HepG2 (cell line): ENCODE measurements around the gene NELFCD. TPM values are rescaled to one million over a fixed set of nuclear protein-coding genes. Genes with fewer than 3 reads are reported as not detected.
A peak's percentile ranks its signal among the peaks of the same experiment; 100 is the strongest.

Experiments
- ADNP ChIP-seq: sonication (generic); formaldehyde crosslinking; IDR thresholded peaks from 2 replicates; pipeline ENCODE4 v1.4.0; 2020; ENCODE audit warnings: missing genetic modification reagents
- ETV5 ChIP-seq: IDR thresholded peaks from 2 replicates; pipeline ENCODE4 v1.6.1; 2018; ENCODE audit warnings: missing biosample characterization, missing genetic modification reagents, inconsistent platforms, borderline replicate concordance
- HDAC6 ChIP-seq: fragments of 200-600 bp; sonication (generic); IDR thresholded peaks from 2 replicates; pipeline ENCODE4 v1.7.0; 2017; ENCODE audit warnings: mild to moderate bottlenecking, antibody characterized with exemption, low read length, low read depth
- IRX3 ChIP-seq: sonication (generic); formaldehyde crosslinking; IDR thresholded peaks from 2 replicates; pipeline ENCODE4 v1.8.1; 2023; ENCODE audit warnings: mild to moderate bottlenecking, low read depth, missing genetic modification reagents, borderline replicate concordance
- JARID2 ChIP-seq: sonication (generic); formaldehyde crosslinking; IDR thresholded peaks from 2 replicates; pipeline ENCODE4 v1.8.1; 2023; ENCODE audit warnings: missing genetic modification reagents, inconsistent platforms; ENCODE audit not compliant: insufficient replicate concordance
- KDM5B ChIP-seq: sonication (generic); formaldehyde crosslinking; IDR thresholded peaks from 2 replicates; pipeline ENCODE4 v1.4.0; 2020; ENCODE audit warnings: missing genetic modification reagents, mild to moderate bottlenecking, borderline replicate concordance
- MAFG ChIP-seq: sonication (generic); formaldehyde crosslinking; IDR thresholded peaks from 2 replicates; pipeline ENCODE4 v1.5.1; 2020; ENCODE audit warnings: mild to moderate bottlenecking, missing genetic modification reagents
- MED1 ChIP-seq: sonication (generic); formaldehyde crosslinking; IDR thresholded peaks from 2 replicates; pipeline ENCODE4 v1.4.0; 2020; ENCODE audit warnings: missing genetic modification reagents
- NCOA2 ChIP-seq: sonication (generic); formaldehyde crosslinking; IDR thresholded peaks from 2 replicates; pipeline ENCODE4 v1.8.0; 2022; ENCODE audit warnings: inconsistent platforms
- RELA ChIP-seq: sonication (generic); formaldehyde crosslinking; IDR thresholded peaks from 2 replicates; pipeline ENCODE4 v1.4.0; 2020; ENCODE audit warnings: missing genetic modification reagents
- SAP130 ChIP-seq: IDR thresholded peaks from 2 replicates; pipeline ENCODE4 v1.6.1; 2016; ENCODE audit warnings: low read depth
- SIX4 ChIP-seq: sonication (generic); formaldehyde crosslinking; IDR thresholded peaks from 2 replicates; pipeline ENCODE4 v1.4.0; 2020; ENCODE audit warnings: missing genetic modification reagents
- TBP ChIP-seq: sonication (generic); formaldehyde crosslinking; IDR thresholded peaks from 2 replicates; pipeline ENCODE4 v1.5.0; 2020; ENCODE audit warnings: missing genetic modification reagents
- YY1 ChIP-seq: IDR thresholded peaks from 2 replicates; pipeline ENCODE4 v1.6.1; 2011; ENCODE audit warnings: low read length, low read depth, moderate library complexity, mild to moderate bottlenecking; ENCODE audit not compliant: insufficient read depth, insufficient replicate concordance
- ZBTB3 ChIP-seq: sonication (generic); formaldehyde crosslinking; IDR thresholded peaks from 2 replicates; pipeline ENCODE4 v1.4.0; 2020; ENCODE audit warnings: low read depth, mild to moderate bottlenecking, moderate library complexity, missing genetic modification reagents, borderline replicate concordance
- ZC3H13 ChIP-seq: sonication (generic); formaldehyde crosslinking; IDR thresholded peaks from 2 replicates; pipeline ENCODE4 v1.8.1; 2023; ENCODE audit warnings: mild to moderate bottlenecking, missing genetic modification reagents, moderate library complexity
- ZFP41 ChIP-seq: sonication (generic); formaldehyde crosslinking; IDR thresholded peaks from 2 replicates; pipeline ENCODE4 v1.4.0; 2020; ENCODE audit warnings: mild to moderate bottlenecking, missing genetic modification reagents, borderline replicate concordance
- ZFX ChIP-seq: sonication (generic); formaldehyde crosslinking; IDR thresholded peaks from 2 replicates; pipeline ENCODE4 v1.4.0; 2020; ENCODE audit warnings: mild to moderate bottlenecking, low read depth, missing genetic modification reagents, moderate library complexity
- ZNF235 ChIP-seq: sonication (generic); formaldehyde crosslinking; IDR thresholded peaks from 2 replicates; pipeline ENCODE4 v1.8.1; 2023; ENCODE audit warnings: mild to moderate bottlenecking, missing genetic modification reagents, borderline replicate concordance
- ZNF773 ChIP-seq: sonication (generic); formaldehyde crosslinking; IDR thresholded peaks from 2 replicates; pipeline ENCODE4 v1.4.0; 2020; ENCODE audit warnings: missing genetic modification reagents, borderline replicate concordance
- ZNF891 ChIP-seq: sonication (generic); formaldehyde crosslinking; IDR thresholded peaks from 2 replicates; pipeline ENCODE4 v1.5.0; 2020; ENCODE audit warnings: mild to moderate bottlenecking, missing genetic modification reagents
- polyA plus RNA-seq, 8 experiments: library from polyadenylated mRNA; depleted of rRNA in 3 of 8; stranded (reverse) in 7 of 8; unstranded in 1 of 8; fragments of >200 nt; fragmentation: Illumina TruSeq in 4 of 8; extraction: Trizol in 4 of 8; gene quantifications; 2 replicates each; pipeline versions ENCODE4 v1.2.1 to v1.2.3, GENCODE V29; 2011 to 2016; ENCODE audit warnings: low read depth in 4 of 8, missing spikeins in 1 of 8, mixed read lengths in 1 of 8; ENCODE audit not compliant: insufficient read depth in 1 of 8
- total RNA-seq, 5 experiments: library from RNA; depleted of rRNA; stranded (reverse); fragments of >200 nt; fragmentation: Illumina TruSeq; extraction: Trizol; gene quantifications; 2 replicates each; pipeline ENCODE4 v1.2.3, GENCODE V29; 2016; ENCODE audit warnings: low read depth in 1 of 5
- TF ChIP-seq, protein P1 (sequence below): sonication (generic); formaldehyde crosslinking; IDR thresholded peaks from 2 replicates; pipeline ENCODE4 v1.5.0; 2020; ENCODE audit warnings: missing genetic modification reagents
- TF ChIP-seq, protein P2 (sequence below): sonication (generic); formaldehyde crosslinking; conservative IDR thresholded peaks from 2 replicates; pipeline ENCODE4 v1.4.0; 2020; ENCODE audit warnings: missing genetic modification reagents
- TF ChIP-seq, protein P3 (sequence below): IDR thresholded peaks from 2 replicates; pipeline ENCODE4 v1.6.1; 2016; ENCODE audit warnings: missing compliant biosample characterization, missing genetic modification reagents, borderline replicate concordance
- TF ChIP-seq, protein P4 (sequence below): sonication (generic); formaldehyde crosslinking; IDR thresholded peaks from 2 replicates; pipeline ENCODE4 v1.8.0; 2022; ENCODE audit warnings: mild to moderate bottlenecking, missing genetic modification reagents

Gene NELFCD
- total and polyA plus RNA-seq, 2 of the 13 experiments (the other 11 are each of a cell fraction or from before 2014, with no cell fraction given), result 159 to 203 TPM

DNA sequence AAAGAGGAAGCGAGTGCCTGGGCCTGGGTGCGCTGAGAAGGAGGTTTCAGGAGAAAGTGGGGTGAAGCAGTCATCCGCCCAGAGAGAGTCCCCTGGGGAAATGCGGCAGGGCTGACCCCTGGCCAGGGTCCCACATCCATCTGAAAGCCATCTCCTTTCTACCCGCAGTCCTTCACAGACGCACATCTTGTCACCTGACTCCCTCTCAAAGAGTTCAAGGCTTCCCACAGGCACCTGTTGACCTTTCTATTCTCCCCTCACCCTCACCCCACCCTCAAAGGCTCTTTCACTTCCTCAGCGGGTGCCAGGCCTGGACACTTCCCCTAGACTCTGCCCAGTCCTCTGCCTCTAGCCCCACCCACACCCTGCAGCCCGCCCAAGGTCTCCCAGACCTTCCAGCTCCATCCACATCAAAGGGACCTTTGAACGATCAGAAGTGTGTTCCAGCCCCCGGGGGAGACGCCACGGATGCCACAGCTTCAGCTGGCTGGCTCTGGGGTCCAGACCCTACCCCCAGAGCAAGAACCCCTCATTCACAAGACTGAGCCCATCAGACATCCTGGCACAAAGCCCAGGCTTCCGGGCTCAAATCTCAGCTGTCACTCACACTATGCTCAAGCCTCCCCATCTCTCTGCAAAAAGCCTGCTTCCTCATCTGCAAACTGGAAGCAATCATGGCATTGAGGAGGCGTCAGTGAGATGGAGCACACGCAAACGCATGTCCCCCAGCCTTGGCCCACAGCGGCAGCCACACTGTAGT is 23.9 kb downstream of the NELFCD start (continued):
- TF ChIP-seq ADNP (CRISPR knock-in tag), result no peak
- TF ChIP-seq ZNF773 (CRISPR knock-in tag), result no peak
- TF ChIP-seq, protein P1, sequence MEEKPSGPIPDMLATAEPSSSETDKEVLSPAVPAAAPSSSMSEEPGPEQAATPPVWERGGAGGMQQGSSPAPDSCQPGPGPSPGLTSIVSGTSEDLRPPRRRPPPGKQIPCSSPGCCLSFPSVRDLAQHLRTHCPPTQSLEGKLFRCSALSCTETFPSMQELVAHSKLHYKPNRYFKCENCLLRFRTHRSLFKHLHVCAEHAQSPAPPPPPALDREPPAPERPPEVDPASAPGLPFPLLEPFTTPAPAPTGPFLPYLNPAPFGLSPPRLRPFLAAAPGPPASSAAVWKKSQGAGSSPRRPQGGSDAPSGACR (CRISPR knock-in tag), result no peak
- TF ChIP-seq RELA (CRISPR knock-in tag), result peak; percentile 85; the same call in 1 of the 2 replicates
- no peak; the same call in 1 of the 2 replicates for TF ChIP-seq ZFX
- no peak for TF ChIP-seq HDAC6
- no peak for TF ChIP-seq SIX4 (CRISPR knock-in tag)
- peak; percentile 52; the same call in 1 of the 2 replicates for TF ChIP-seq ETV5 (CRISPR knock-in tag)
- TF ChIP-seq, protein P2, sequence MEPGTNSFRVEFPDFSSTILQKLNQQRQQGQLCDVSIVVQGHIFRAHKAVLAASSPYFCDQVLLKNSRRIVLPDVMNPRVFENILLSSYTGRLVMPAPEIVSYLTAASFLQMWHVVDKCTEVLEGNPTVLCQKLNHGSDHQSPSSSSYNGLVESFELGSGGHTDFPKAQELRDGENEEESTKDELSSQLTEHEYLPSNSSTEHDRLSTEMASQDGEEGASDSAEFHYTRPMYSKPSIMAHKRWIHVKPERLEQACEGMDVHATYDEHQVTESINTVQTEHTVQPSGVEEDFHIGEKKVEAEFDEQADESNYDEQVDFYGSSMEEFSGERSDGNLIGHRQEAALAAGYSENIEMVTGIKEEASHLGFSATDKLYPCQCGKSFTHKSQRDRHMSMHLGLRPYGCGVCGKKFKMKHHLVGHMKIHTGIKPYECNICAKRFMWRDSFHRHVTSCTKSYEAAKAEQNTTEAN (CRISPR knock-in tag), result no peak
- TF ChIP-seq ZFP41, result no peak
- no peak for TF ChIP-seq ZNF235 (CRISPR knock-in tag)
- no peak for TF ChIP-seq ZBTB3 (CRISPR knock-in tag)
- no peak for TF ChIP-seq IRX3 (CRISPR knock-in tag)
- TF ChIP-seq KDM5B (CRISPR knock-in tag), result peak; percentile 21; the same call in 1 of the 2 replicates
- no peak for TF ChIP-seq MAFG (CRISPR knock-in tag)
- TF ChIP-seq, protein P3, sequence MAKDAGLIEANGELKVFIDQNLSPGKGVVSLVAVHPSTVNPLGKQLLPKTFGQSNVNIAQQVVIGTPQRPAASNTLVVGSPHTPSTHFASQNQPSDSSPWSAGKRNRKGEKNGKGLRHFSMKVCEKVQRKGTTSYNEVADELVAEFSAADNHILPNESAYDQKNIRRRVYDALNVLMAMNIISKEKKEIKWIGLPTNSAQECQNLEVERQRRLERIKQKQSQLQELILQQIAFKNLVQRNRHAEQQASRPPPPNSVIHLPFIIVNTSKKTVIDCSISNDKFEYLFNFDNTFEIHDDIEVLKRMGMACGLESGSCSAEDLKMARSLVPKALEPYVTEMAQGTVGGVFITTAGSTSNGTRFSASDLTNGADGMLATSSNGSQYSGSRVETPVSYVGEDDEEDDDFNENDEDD (CRISPR knock-in tag), result no peak
- peak; percentile 72 for TF ChIP-seq SAP130 (CRISPR knock-in tag)
- TF ChIP-seq JARID2 (CRISPR knock-in tag), result no peak
- TF ChIP-seq ZC3H13 (CRISPR knock-in tag), result no peak
- TF ChIP-seq NCOA2, result peak; percentile 31; the same call in 1 of the 2 replicates
- TF ChIP-seq, protein P4, sequence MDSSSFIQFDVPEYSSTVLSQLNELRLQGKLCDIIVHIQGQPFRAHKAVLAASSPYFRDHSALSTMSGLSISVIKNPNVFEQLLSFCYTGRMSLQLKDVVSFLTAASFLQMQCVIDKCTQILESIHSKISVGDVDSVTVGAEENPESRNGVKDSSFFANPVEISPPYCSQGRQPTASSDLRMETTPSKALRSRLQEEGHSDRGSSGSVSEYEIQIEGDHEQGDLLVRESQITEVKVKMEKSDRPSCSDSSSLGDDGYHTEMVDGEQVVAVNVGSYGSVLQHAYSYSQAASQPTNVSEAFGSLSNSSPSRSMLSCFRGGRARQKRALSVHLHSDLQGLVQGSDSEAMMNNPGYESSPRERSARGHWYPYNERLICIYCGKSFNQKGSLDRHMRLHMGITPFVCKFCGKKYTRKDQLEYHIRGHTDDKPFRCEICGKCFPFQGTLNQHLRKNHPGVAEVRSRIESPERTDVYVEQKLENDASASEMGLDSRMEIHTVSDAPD (CRISPR knock-in tag), result no peak
- TF ChIP-seq ZNF891, result no peak
- peak; percentile 40 for TF ChIP-seq MED1
- TF ChIP-seq TBP (CRISPR knock-in tag), result no peak
- no peak for TF ChIP-seq YY1
